Measurements from ENCODE around the gene RBM18.

The RBM18 gene

GRCh38 chr9:122220673-122221182, 43.9 kb downstream of the RBM18 start:
- DNase-seq: no peak

DNA sequence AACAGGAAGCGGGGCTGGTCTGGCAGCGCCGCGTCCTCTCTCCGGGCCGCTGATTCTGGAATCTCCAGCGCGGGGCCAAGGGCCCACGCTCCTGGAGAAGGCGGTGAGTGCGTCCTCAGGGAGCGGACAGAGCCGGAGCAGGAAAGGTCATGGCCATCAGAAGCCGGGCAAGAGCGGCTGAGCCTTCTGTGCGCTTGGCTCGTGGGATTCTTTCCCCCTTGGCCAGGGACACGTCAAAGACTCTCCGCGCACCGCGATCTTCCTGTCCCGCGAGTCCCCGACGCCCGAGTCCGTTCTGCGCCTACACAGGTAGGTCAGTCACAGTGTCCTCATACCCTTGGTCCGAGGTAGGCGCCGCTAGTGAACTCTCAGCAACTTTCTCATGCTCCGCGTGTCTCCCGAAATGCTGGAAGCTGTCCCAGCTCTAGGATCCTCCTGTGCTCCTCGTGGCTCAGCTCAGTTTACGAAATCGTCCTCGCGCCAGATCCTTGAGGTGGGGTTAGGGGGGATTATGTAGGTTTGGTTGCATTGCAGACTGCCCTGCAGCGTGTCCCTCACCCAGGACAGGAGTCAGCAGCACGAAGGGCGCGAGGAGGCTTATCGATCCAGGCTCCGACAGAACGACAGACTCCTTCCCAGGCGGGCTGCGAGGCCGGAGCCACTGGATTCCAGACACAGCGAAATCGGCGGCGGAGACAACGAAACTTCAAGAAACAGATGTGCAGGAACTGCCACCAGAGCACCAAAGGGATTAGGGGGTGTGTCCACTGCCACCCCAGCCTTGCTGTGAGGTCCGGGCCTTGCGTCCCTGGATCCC, 44.6 kb downstream of the RBM18 start:
- DNase-seq: no peak

GRCh38 chr9:122218935-122219855, 45.4 kb downstream of the RBM18 start:
- DNase-seq: no peak

- DNase-seq: no peak
Measured at GRCh38 chr9:122218071-122218934, 46.3 kb downstream of the RBM18 start.

GRCh38 chr9:122217640-122218039, 47.0 kb downstream of the RBM18 start:
- no peak for DNase-seq

- DNase-seq: no peak
Measured at GRCh38 chr9:122216798-122217418, 47.7 kb downstream of the RBM18 start.

GRCh38 chr9:122216138-122216797, 48.4 kb downstream of the RBM18 start:
- no peak for DNase-seq

GRCh38 chr9:122215663-122216062, 49.0 kb downstream of the RBM18 start:
- DNase-seq: no peak

DNA sequence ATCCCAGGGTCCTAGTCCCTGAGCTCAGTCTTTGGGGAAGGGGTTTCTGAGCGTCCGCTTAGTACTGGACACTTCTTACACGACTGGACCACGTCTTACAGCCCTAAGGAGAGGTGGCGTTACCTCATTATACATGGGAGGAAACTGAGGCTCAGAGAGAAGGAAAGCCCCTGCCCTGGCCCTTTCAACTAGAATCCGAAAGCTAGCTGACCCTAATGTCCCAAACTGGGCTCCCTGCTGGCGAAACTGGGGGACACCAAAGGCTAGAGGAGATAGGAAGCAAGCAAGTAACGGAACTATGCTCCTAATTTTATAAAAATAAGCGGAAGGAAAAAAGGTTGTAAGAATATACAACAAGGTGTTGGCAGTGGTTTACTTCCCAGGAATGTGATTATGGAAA, 50.1 kb downstream of the RBM18 start:
- DNase-seq: no peak

DNA sequence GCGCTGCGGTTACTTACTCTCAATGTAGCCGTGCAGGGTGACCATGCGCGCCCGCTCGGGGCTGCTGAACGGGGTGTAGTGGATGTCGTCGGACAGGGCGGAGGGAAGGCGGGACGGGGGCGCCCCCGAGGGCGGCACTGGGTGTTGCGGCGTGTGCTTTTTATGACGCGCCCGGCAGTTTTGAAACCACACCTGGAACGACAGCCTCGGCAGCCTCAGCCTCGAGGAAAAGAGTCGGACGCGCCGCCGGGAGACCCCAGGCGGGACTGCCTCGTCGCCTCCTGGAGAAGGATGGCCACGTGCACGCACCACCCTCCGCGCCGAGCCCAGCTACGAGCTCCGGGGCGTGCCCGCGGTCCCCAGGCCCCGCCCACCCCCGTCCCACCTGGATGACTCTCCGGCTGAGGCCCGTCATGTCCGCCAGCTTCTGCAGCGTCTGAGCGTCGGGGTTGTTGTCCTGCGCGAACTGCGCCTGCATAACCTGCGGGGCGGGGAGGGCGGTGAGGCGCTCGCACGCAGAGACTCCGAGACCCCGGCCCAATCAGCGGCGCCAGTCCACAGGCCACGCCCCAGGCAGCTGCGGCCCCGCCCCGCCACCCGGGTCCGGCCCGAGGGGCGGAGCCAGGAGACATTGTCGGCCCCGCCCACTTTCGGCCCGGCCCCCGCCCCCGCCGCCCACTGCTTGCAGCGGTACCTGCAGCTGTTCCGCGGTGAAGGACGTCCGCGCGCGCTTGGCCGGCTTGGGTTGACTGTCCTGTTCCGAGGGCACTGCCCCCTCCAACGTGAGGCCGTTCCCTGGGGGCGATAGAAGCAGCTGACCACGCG, 50.8 kb downstream of the RBM18 start:
- DNase-seq: peak; percentile 46

DNA sequence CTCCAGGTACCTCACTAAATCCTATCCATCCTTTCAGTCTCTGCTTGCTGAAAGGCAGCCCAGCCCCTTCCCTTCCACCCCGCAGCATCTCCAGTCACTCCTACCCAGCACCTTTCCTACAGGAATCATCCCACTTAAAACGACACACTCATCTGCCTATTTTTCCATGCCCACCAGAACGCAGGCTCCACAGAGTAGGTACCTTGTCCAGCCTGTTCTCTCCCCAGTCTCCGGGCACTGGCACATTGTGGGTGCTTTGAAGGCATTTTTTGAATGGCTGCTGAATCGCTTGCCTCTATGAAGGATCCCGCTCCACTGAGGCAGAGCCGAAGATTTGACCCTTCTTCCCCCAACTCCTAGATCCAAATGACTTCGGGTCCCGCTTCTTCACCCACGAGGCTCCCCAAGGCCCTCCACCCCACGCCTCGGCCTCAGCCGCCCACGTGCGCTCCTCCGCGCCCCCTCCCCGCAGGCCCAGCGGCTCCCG, 51.5 kb downstream of the RBM18 start:
- DNase-seq: no peak

GRCh38 chr9:122212473-122213004, 52.1 kb downstream of the RBM18 start:
- DNase-seq: no peak

- no peak for DNase-seq
Measured at GRCh38 chr9:122209451-122209850, 55.2 kb downstream of the RBM18 start.

DNA sequence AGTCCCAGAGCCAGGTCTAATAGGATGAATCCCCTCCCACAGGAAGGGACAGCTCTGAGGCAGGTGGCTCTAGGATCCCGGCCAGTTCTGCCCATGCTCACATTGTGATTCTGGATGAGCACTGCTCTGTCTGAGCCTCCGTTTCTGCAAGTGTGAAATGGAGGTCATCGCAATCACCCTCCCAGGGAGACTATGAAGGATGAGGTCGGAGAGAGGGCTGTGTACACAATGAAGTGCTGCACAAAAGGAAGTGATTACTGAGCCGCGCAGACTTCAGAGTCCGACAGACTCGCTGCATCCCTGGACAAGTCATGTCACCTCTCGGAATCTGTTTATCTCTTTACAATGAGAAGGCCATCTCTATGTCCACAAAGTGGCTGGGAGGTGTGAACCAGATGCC, 57.5 kb downstream of the RBM18 start:
- no peak for DNase-seq

GRCh38 chr9:122206118-122207046, 58.3 kb downstream of the RBM18 start:
- DNase-seq: no peak

DNA sequence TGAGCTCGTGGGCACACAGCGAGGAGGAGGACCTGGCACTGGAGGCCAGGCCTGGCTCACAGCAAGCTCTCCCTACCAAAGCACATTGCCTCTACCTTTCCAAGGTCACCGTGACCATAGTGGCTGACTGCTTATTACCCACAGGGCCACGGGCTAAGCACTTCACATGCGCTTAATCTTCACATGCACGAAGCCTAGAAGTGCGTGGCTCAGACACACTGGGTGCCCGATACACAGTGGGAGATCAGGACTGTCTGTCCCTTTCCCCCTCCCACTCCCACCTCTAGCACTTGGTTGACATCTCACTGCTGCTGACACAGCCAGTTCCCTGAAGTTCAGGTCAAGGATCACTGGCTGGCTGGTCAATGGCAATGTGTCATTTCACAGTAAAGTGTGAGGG, 59.5 kb downstream of the RBM18 start:
- DNase-seq: no peak

GRCh38 chr9:122204491-122204890, 60.1 kb downstream of the RBM18 start:
- no peak for DNase-seq

DNA sequence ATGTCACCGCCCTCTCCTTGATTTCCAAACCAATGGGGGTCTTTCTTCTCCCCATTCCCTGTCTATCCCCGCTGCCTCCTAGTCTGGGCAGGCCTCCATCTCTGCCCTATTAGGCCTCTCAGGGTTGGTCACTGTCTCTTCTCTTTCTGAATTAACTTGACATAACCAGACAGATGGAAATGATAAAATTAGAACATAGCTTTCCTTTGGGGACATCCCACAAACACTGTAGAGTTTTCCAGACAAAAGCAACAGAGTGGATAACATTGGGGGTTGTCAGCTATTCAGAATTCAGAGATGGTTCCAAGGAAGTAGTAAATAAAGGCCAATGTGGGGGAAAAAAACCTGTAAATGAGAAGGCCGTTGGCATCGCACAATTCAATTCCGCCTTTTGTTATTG, 60.6 kb downstream of the RBM18 start:
- no peak for DNase-seq

DNA sequence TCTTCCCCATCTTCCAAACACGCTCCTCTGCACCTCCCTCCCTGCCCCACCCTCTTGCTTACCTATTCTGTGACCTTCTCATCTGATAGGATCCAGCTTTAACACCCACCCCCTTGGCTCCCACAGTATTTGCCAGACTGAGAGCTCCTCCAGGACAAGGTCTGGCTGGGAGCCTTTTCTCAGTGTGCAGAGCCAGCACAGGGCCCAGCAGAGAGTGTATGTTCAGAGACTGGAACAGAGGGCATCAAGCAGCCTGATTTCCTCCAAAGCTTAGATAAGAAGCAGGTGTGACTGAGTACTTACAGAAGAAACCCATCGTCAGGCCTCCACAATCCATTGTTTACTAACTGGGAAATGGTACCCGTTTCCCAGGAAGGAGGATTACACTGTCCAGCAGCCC, 62.5 kb downstream of the RBM18 start:
- DNase-seq: no peak

Data from stimulated activated CD4-positive, alpha-beta T cell treated with anti-CD3 and anti-CD28 coated beads, Interleukin-12 subunit alpha, Interleukin-12 subunit beta, amount 100 ng/mL, for 4 hours (primary cell).